HepG2 (cell line): ENCODE results near the gene HPD. TPM values are rescaled to one million over a fixed set of nuclear protein-coding genes. Genes with fewer than 3 reads are reported as not detected.
A peak's percentile ranks its signal among the peaks of the same experiment; 100 is the strongest.

Source experiments
- CAMTA2 ChIP-seq: sonication (generic); formaldehyde crosslinking; IDR thresholded peaks from 2 replicates; pipeline ENCODE4 v1.4.0; 2020; ENCODE audit warnings: mild to moderate bottlenecking, missing genetic modification reagents, borderline replicate concordance
- DNMT1 ChIP-seq: sonication (generic); formaldehyde crosslinking; IDR thresholded peaks from 2 replicates; pipeline ENCODE4 v1.5.1; 2020; ENCODE audit warnings: mild to moderate bottlenecking, missing genetic modification reagents
- E2F2 ChIP-seq: sonication (generic); formaldehyde crosslinking; IDR thresholded peaks from 2 replicates; pipeline ENCODE4 v1.4.0; 2020; ENCODE audit warnings: missing genetic modification reagents, borderline replicate concordance
- GFI1 ChIP-seq: sonication (generic); formaldehyde crosslinking; IDR thresholded peaks from 2 replicates; pipeline ENCODE4 v1.5.0; 2020; ENCODE audit warnings: missing genetic modification reagents, mild to moderate bottlenecking, borderline replicate concordance
- TERF1 ChIP-seq: sonication (generic); formaldehyde crosslinking; IDR thresholded peaks from 2 replicates; pipeline ENCODE4 v1.8.0; 2022; ENCODE audit warnings: mild to moderate bottlenecking, missing genetic modification reagents, moderate library complexity
- ZEB1 ChIP-seq: IDR thresholded peaks from 2 replicates; pipeline ENCODE4 v1.6.1; 2012; ENCODE audit warnings: mild to moderate bottlenecking, low read depth, inconsistent platforms; ENCODE audit not compliant: insufficient replicate concordance
- ZKSCAN1 ChIP-seq: fragments of 150-350 bp; IDR thresholded peaks from 2 replicates; pipeline ENCODE4 v1.6.1; 2014; ENCODE audit warnings: low read length
- ZMYM4 ChIP-seq: sonication (generic); formaldehyde crosslinking; IDR thresholded peaks from 2 replicates; pipeline ENCODE4 v1.8.1; 2023; ENCODE audit warnings: mild to moderate bottlenecking, missing genetic modification reagents
- ZNF547 ChIP-seq: sonication (generic); formaldehyde crosslinking; IDR thresholded peaks from 2 replicates; pipeline ENCODE4 v1.5.1; 2020; ENCODE audit warnings: mild to moderate bottlenecking, missing genetic modification reagents
- ZNF609 ChIP-seq: sonication (generic); formaldehyde crosslinking; IDR thresholded peaks from 2 replicates; pipeline ENCODE4 v1.4.0; 2020; ENCODE audit warnings: mild to moderate bottlenecking, missing genetic modification reagents, borderline replicate concordance
- ZNF747 ChIP-seq: sonication (generic); formaldehyde crosslinking; IDR thresholded peaks from 2 replicates; pipeline ENCODE4 v1.8.1; 2023; ENCODE audit warnings: missing genetic modification reagents, mild to moderate bottlenecking, borderline replicate concordance
- ZNF775 ChIP-seq: sonication (generic); formaldehyde crosslinking; IDR thresholded peaks from 2 replicates; pipeline ENCODE4 v1.4.0; 2020; ENCODE audit warnings: missing genetic modification reagents, mild to moderate bottlenecking, moderate library complexity, borderline replicate concordance
- ZNF788 ChIP-seq: sonication (generic); formaldehyde crosslinking; IDR thresholded peaks from 2 replicates; pipeline ENCODE4 v1.5.0; 2020; ENCODE audit warnings: mild to moderate bottlenecking, missing genetic modification reagents, borderline replicate concordance
- ZSCAN12 ChIP-seq: sonication (generic); formaldehyde crosslinking; IDR thresholded peaks from 2 replicates; pipeline ENCODE4 v1.9.0; 2021; ENCODE audit warnings: mild to moderate bottlenecking, missing genetic modification reagents
- polyA plus RNA-seq, 8 experiments: library from polyadenylated mRNA; depleted of rRNA in 3 of 8; stranded (reverse) in 7 of 8; unstranded in 1 of 8; fragments of >200 nt; fragmentation: Illumina TruSeq in 4 of 8; extraction: Trizol in 4 of 8; gene quantifications; 2 replicates each; pipeline versions ENCODE4 v1.2.1 to v1.2.3, GENCODE V29; 2011 to 2016; ENCODE audit warnings: low read depth in 4 of 8, missing spikeins in 1 of 8, mixed read lengths in 1 of 8; ENCODE audit not compliant: insufficient read depth in 1 of 8
- total RNA-seq, 5 experiments: library from RNA; depleted of rRNA; stranded (reverse); fragments of >200 nt; fragmentation: Illumina TruSeq; extraction: Trizol; gene quantifications; 2 replicates each; pipeline ENCODE4 v1.2.3, GENCODE V29; 2016; ENCODE audit warnings: low read depth in 1 of 5
- TF ChIP-seq, protein P1 (sequence below): sonication (generic); formaldehyde crosslinking; IDR thresholded peaks from 2 replicates; pipeline ENCODE4 v1.8.1; 2023; ENCODE audit warnings: mild to moderate bottlenecking, missing genetic modification reagents

The HPD gene
- total and polyA plus RNA-seq, 2 of the 13 experiments (the other 11 are each of a cell fraction or from before 2014, with no cell fraction given) = 120 to 195 TPM

GRCh38 chr12:121888478-121889273, 30.0 kb upstream of the HPD start, which contains the start of gene PSMD9 (continued):
- no peak for TF ChIP-seq E2F2 (CRISPR knock-in tag)
- TF ChIP-seq CAMTA2 = peak; percentile 69; the same call in 1 of the 2 replicates
- no peak for TF ChIP-seq ZSCAN12 (CRISPR knock-in tag)
- peak; percentile 86 for TF ChIP-seq ZNF547 (CRISPR knock-in tag)
- TF ChIP-seq ZNF747 (CRISPR knock-in tag) = peak; percentile 95
- TF ChIP-seq ZMYM4 (CRISPR knock-in tag) = peak; percentile 97
- peak; percentile 16 for TF ChIP-seq ZEB1
- TF ChIP-seq TERF1 (CRISPR knock-in tag) = no peak
- TF ChIP-seq GFI1 (CRISPR knock-in tag) = peak; percentile 85; the same call in 1 of the 2 replicates
- TF ChIP-seq, protein P1, sequence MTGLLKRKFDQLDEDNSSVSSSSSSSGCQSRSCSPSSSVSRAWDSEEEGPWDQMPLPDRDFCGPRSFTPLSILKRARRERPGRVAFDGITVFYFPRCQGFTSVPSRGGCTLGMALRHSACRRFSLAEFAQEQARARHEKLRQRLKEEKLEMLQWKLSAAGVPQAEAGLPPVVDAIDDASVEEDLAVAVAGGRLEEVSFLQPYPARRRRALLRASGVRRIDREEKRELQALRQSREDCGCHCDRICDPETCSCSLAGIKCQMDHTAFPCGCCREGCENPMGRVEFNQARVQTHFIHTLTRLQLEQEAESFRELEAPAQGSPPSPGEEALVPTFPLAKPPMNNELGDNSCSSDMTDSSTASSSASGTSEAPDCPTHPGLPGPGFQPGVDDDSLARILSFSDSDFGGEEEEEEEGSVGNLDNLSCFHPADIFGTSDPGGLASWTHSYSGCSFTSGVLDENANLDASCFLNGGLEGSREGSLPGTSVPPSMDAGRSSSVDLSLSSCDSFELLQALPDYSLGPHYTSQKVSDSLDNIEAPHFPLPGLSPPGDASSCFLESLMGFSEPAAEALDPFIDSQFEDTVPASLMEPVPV (CRISPR knock-in tag) = peak; percentile 88
- peak; percentile 85 for TF ChIP-seq ZNF775 (CRISPR knock-in tag)
- TF ChIP-seq ZKSCAN1 = no peak; the same call in 1 of the 2 replicates
- peak; percentile 97; the same call in 1 of the 2 replicates for TF ChIP-seq ZNF788 (CRISPR knock-in tag)
- TF ChIP-seq DNMT1 (CRISPR knock-in tag) = peak; percentile 83
- peak; percentile 77 for TF ChIP-seq ZNF609 (CRISPR knock-in tag)
